Stomach smooth muscle (tissue), 2 donors: ENCODE measurements around the gene BCAR3.

Experiments
- H3K27ac ChIP-seq: one replicate; pipeline ENCODE4 v1.7.0; 2013; ENCODE audit warnings: mild to moderate bottlenecking, low read length, inconsistent platforms
- H3K27me3 ChIP-seq, 2 donors: one replicate each; pipeline ENCODE4 v1.7.0; 2013; ENCODE audit warnings: low read length in 2 of 2; ENCODE audit not compliant: insufficient read depth in 2 of 2, control insufficient read depth in 1 of 2
- H3K36me3 ChIP-seq, 2 donors: one replicate each; pipeline ENCODE4 v1.7.0; 2013; ENCODE audit warnings: low read length in 2 of 2; ENCODE audit not compliant: control insufficient read depth in 2 of 2, insufficient read depth in 2 of 2
- H3K4me1 ChIP-seq: one replicate; pipeline ENCODE4 v1.7.0; 2013; ENCODE audit warnings: low read length; ENCODE audit not compliant: control insufficient read depth, insufficient read depth
- H3K4me3 ChIP-seq, 2 donors: one replicate each; pipeline ENCODE4 v1.7.0; 2013; ENCODE audit warnings: low read length in 2 of 2
- H3K9ac ChIP-seq, 2 donors: one replicate each; pipeline ENCODE4 v1.7.0; 2013; ENCODE audit warnings: low read length in 2 of 2, mild to moderate bottlenecking in 1 of 2
- H3K9me3 ChIP-seq, 2 donors: one replicate each; pipeline ENCODE4 v1.7.0; 2013; ENCODE audit warnings: low read length in 2 of 2; ENCODE audit not compliant: control insufficient read depth in 2 of 2
- donor health status: healthy.
- donor health status: Pancreatic carcinoma.

BCAR3 gene

GRCh38 chr1:93532780-93533378 lies 148.8 kb downstream of the BCAR3 start:
- no peak overlapping the region for H3K27ac ChIP-seq
- H3K4me1 ChIP-seq, result no peaks in the 10 kb centered on the region
- H3K9ac ChIP-seq, result no peak overlapping the region
- H3K9me3 ChIP-seq, result no peaks in the 10 kb centered on the region
- no peaks in the 10 kb centered on the region for H3K36me3 ChIP-seq
- no peak overlapping the region for H3K4me3 ChIP-seq
- H3K27me3 ChIP-seq, result no peaks in the 10 kb centered on the region

GRCh38 chr1:93531193-93531592 lies 150.4 kb downstream of the BCAR3 start:
- Histone ChIP-seq H3K9me3 (no peaks in the 10 kb centered on the region), H3K9ac (no peak overlapping the region), H3K36me3 (no peaks in the 10 kb centered on the region), H3K27ac (no peak overlapping the region), H3K4me3 (no peak overlapping the region), H3K27me3 (no peaks in the 10 kb centered on the region), H3K4me1 (no peaks in the 10 kb centered on the region)

GRCh38 chr1:93528412-93528811 lies 153.2 kb downstream of the BCAR3 start:
- no peak overlapping the region for H3K27ac ChIP-seq

GRCh38 chr1:93526431-93526830 lies 155.2 kb downstream of the BCAR3 start:
- Histone ChIP-seq H3K9ac (no peak overlapping the region), H3K9me3 (no peaks in the 10 kb centered on the region), H3K4me1 (no peaks in the 10 kb centered on the region), H3K36me3 (no peaks in the 10 kb centered on the region), H3K27ac (no peak overlapping the region), H3K27me3 (no peaks in the 10 kb centered on the region), H3K4me3 (no peak overlapping the region)

More at GRCh38 chr1:93528412-93528811, 153.2 kb downstream of the BCAR3 start:
- Histone ChIP-seq H3K27me3 (no peaks in the 10 kb centered on the region), H3K36me3 (no peaks in the 10 kb centered on the region), H3K4me1 (no peaks in the 10 kb centered on the region), H3K9ac (no peak overlapping the region), H3K4me3 (no peak overlapping the region), H3K9me3 (no peaks in the 10 kb centered on the region)

GRCh38 chr1:93525431-93525830 lies 156.2 kb downstream of the BCAR3 start:
- H3K9ac ChIP-seq, result no peak overlapping the region
- no peaks in the 10 kb centered on the region for H3K36me3 ChIP-seq
- no peak overlapping the region for H3K27ac ChIP-seq
- no peaks in the 10 kb centered on the region for H3K9me3 ChIP-seq
- no peaks in the 10 kb centered on the region for H3K27me3 ChIP-seq
- no peaks in the 10 kb centered on the region for H3K4me1 ChIP-seq
- H3K4me3 ChIP-seq, result no peak overlapping the region

- H3K4me3 ChIP-seq, result no peak overlapping the region
- no peaks in the 10 kb centered on the region for H3K4me1 ChIP-seq
- no peaks in the 10 kb centered on the region for H3K36me3 ChIP-seq
- no peak overlapping the region for H3K27ac ChIP-seq
- no peak overlapping the region for H3K9ac ChIP-seq
- H3K27me3 ChIP-seq, result no peaks in the 10 kb centered on the region
- H3K9me3 ChIP-seq, result no peaks in the 10 kb centered on the region
Observed at GRCh38 chr1:93522721-93523120, 158.9 kb downstream of the BCAR3 start.

GRCh38 chr1:93521618-93522017 lies 160.0 kb downstream of the BCAR3 start:
- no peak overlapping the region for H3K9ac ChIP-seq
- no peaks in the 10 kb centered on the region for H3K9me3 ChIP-seq
- H3K27me3 ChIP-seq, result no peaks in the 10 kb centered on the region
- H3K4me1 ChIP-seq, result no peaks in the 10 kb centered on the region
- H3K27ac ChIP-seq, result no peak overlapping the region
- H3K36me3 ChIP-seq, result no peaks in the 10 kb centered on the region
- H3K4me3 ChIP-seq, result no peak overlapping the region

- H3K27ac ChIP-seq, result no peak overlapping the region
- no peaks in the 10 kb centered on the region for H3K4me1 ChIP-seq
- no peaks in the 10 kb centered on the region for H3K36me3 ChIP-seq
- H3K4me3 ChIP-seq, result no peak overlapping the region
- H3K27me3 ChIP-seq, result no peaks in the 10 kb centered on the region
- no peaks in the 10 kb centered on the region for H3K9me3 ChIP-seq
- no peak overlapping the region for H3K9ac ChIP-seq
Observed at GRCh38 chr1:93519199-93519829, 162.3 kb downstream of the BCAR3 start.

- Histone ChIP-seq H3K4me3 (no peak overlapping the region), H3K9ac (no peak overlapping the region), H3K36me3 (no peaks in the 10 kb centered on the region), H3K27me3 (no peaks in the 10 kb centered on the region), H3K9me3 (no peaks in the 10 kb centered on the region), H3K4me1 (no peaks in the 10 kb centered on the region), H3K27ac (no peak overlapping the region)
Observed at GRCh38 chr1:93518516-93518915, 163.1 kb downstream of the BCAR3 start.

GRCh38 chr1:93516164-93516563 lies 165.5 kb downstream of the BCAR3 start:
- H3K4me1 ChIP-seq, result no peaks in the 10 kb centered on the region
- no peak overlapping the region for H3K27ac ChIP-seq
- no peaks in the 10 kb centered on the region for H3K36me3 ChIP-seq
- H3K4me3 ChIP-seq, result no peak overlapping the region
- no peaks in the 10 kb centered on the region for H3K9me3 ChIP-seq
- no peaks in the 10 kb centered on the region for H3K27me3 ChIP-seq
- no peak overlapping the region for H3K9ac ChIP-seq
